IPS-18a (cell line): ENCODE measurements around the gene AHCYL2.
"Not testable (repeated sequence)": the region's sequence is repeated elsewhere in the genome, so short reads cannot be mapped to it uniquely, and the experiment has no call there.

ENCODE experiments used
- H3K27ac ChIP-seq: one replicate; pipeline ENCODE4 v1.5.1; 2013; ENCODE audit warnings: low read length
- H3K27me3 ChIP-seq: one replicate; pipeline ENCODE4 v1.6.1; 2013; ENCODE audit warnings: mild to moderate bottlenecking, low read length; ENCODE audit not compliant: control insufficient read depth, insufficient read depth
- H3K36me3 ChIP-seq: one replicate; pipeline ENCODE4 v1.6.1; 2013; ENCODE audit warnings: low read depth, low read length; ENCODE audit not compliant: control insufficient read depth
- H3K4me1 ChIP-seq: one replicate; pipeline ENCODE4 v1.6.1; 2013; ENCODE audit warnings: low read depth, low read length; ENCODE audit not compliant: control insufficient read depth
- H3K4me3 ChIP-seq: one replicate; pipeline ENCODE4 v1.5.1; 2013; ENCODE audit warnings: low read length
- H3K9ac ChIP-seq: one replicate; pipeline ENCODE4 v1.6.1; 2013; ENCODE audit warnings: mild to moderate bottlenecking, low read length, moderate library complexity
- H3K9me3 ChIP-seq: one replicate; pipeline ENCODE4 v1.6.1; 2013; ENCODE audit warnings: low read depth, low read length; ENCODE audit not compliant: control insufficient read depth

AHCYL2 gene

DNA sequence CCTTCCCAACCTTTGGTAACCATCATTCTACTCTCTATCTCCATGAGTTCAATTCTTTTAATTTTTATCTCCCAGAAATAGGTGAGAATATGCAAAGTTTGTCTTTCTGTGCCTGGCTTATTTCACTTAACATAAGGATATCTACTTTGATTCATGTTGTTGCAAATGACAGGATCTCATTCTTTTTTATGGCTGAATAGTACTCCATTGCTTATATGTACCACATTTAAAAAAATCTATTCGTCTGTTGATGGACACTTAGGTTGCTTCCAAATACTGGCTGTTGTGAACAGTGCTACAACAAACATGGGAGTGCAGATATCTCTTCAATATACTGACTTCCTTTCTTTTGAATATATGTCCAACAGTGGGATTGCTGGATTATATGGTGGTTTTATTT, 75.5 kb downstream of the AHCYL2 start:
- H3K27ac ChIP-seq, H3K4me3 ChIP-seq, H3K9me3 ChIP-seq, H3K27me3 ChIP-seq, H3K9ac ChIP-seq, H3K36me3 ChIP-seq, H3K4me1 ChIP-seq: not testable (repeated sequence)

GRCh38 chr7:129307592-129307991, 82.8 kb downstream of the AHCYL2 start:
- Histone ChIP-seq H3K27me3 (no peaks in the 10 kb centered on the region), H3K4me1 (no peaks in the 10 kb centered on the region), H3K9me3 (no peaks in the 10 kb centered on the region), H3K9ac (no peak overlapping the region), H3K4me3 (no peak overlapping the region), H3K36me3 (no peaks in the 10 kb centered on the region), H3K27ac (no peak overlapping the region)

DNA sequence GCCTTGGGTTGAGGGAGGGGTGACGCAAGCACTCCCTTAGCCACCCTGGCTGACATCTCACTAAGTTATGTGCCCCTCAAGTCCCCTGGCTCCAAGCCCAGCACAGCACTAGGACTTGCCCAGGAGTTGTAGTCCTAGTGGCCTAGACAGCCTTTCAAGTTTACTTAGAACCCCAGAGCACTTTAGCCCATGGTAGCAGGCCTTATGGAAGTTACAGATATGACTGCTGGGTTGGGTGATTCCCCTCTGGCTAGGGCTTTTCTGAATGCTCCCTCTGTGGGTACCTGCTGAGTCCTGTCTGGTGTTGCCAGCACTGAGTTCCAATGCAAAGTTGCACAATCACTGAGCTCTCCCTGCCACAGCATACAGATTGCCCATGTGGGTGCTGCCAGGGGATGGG, 83.2 kb downstream of the AHCYL2 start:
- no peaks in the 10 kb centered on the region for H3K27me3 ChIP-seq
- no peak overlapping the region for H3K4me3 ChIP-seq
- H3K9ac ChIP-seq: no peak overlapping the region
- H3K9me3 ChIP-seq: no peaks in the 10 kb centered on the region
- H3K27ac ChIP-seq: no peak overlapping the region
- H3K4me1 ChIP-seq: no peaks in the 10 kb centered on the region
- no peaks in the 10 kb centered on the region for H3K36me3 ChIP-seq

DNA sequence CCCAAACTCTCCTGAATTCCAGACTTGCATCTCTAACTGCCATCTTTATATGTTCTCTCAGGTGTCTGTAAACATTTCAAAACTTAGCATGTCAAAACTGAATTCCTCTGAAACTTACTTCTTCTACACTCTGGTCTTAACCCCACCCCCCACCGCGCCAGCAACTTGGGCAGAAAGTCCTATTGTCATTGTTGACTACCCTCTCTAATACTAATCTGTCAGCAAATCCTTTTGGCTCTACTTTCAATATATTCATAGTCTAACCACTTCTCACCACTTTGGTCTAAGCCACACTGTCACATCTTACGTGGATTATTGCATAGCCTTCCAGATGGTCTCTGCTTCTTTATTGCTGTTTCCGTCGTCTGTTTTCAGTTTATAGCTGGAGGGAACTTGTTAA, 86.6 kb downstream of the AHCYL2 start:
- no peaks in the 10 kb centered on the region for H3K27me3 ChIP-seq
- H3K27ac ChIP-seq: no peak overlapping the region
- H3K4me3 ChIP-seq: no peak overlapping the region
- H3K4me1 ChIP-seq: no peaks in the 10 kb centered on the region
- no peaks in the 10 kb centered on the region for H3K36me3 ChIP-seq
- H3K9ac ChIP-seq: no peak overlapping the region
- H3K9me3 ChIP-seq: no peaks in the 10 kb centered on the region

GRCh38 chr7:129313282-129313681, 88.5 kb downstream of the AHCYL2 start:
- H3K36me3 ChIP-seq: no peaks in the 10 kb centered on the region
- no peaks in the 10 kb centered on the region for H3K9me3 ChIP-seq
- no peak overlapping the region for H3K27ac ChIP-seq
- H3K4me1 ChIP-seq: no peaks in the 10 kb centered on the region
- H3K27me3 ChIP-seq: no peaks in the 10 kb centered on the region
- H3K9ac ChIP-seq: no peak overlapping the region
- no peak overlapping the region for H3K4me3 ChIP-seq

GRCh38 chr7:129315960-129316359, 91.1 kb downstream of the AHCYL2 start:
- Histone ChIP-seq H3K4me3 (no peak overlapping the region), H3K27me3 (no peaks in the 10 kb centered on the region), H3K27ac (no peak overlapping the region), H3K9ac (no peak overlapping the region), H3K36me3 (no peaks in the 10 kb centered on the region), H3K9me3 (no peaks in the 10 kb centered on the region), H3K4me1 (no peaks in the 10 kb centered on the region)

GRCh38 chr7:129317450-129317849, 92.6 kb downstream of the AHCYL2 start:
- Histone ChIP-seq H3K27me3 (no peaks in the 10 kb centered on the region), H3K9me3 (no peaks in the 10 kb centered on the region), H3K4me3 (no peak overlapping the region), H3K36me3 (no peaks in the 10 kb centered on the region), H3K4me1 (no peaks in the 10 kb centered on the region), H3K27ac (no peak overlapping the region), H3K9ac (no peak overlapping the region)

DNA sequence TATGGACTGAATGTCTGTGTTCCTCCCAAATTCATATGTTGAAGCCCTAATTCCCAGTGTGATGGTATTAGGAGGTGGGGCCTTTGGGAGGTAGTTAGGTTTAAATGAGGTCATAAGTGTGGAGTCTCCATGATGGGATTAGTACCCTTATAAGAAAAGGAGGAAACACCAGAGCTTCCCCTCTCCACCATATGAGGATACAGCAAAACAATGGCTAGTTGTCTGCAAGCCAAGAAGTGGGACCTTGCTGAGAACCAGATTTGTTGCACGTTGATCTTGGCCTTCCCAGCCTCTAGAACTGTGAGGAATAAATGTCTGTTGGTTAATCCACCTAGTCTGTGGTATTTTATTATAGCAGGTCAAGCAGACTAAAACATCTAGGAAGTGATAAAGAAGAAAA, 102.2 kb downstream of the AHCYL2 start:
- no peaks in the 10 kb centered on the region for H3K4me1 ChIP-seq
- no peak overlapping the region for H3K4me3 ChIP-seq
- H3K36me3 ChIP-seq: no peaks in the 10 kb centered on the region
- H3K9ac ChIP-seq: no peak overlapping the region
- peaks cover 4% of the 10 kb centered on the region for H3K9me3 ChIP-seq
- H3K27me3 ChIP-seq: no peaks in the 10 kb centered on the region
- H3K27ac ChIP-seq: no peak overlapping the region

DNA sequence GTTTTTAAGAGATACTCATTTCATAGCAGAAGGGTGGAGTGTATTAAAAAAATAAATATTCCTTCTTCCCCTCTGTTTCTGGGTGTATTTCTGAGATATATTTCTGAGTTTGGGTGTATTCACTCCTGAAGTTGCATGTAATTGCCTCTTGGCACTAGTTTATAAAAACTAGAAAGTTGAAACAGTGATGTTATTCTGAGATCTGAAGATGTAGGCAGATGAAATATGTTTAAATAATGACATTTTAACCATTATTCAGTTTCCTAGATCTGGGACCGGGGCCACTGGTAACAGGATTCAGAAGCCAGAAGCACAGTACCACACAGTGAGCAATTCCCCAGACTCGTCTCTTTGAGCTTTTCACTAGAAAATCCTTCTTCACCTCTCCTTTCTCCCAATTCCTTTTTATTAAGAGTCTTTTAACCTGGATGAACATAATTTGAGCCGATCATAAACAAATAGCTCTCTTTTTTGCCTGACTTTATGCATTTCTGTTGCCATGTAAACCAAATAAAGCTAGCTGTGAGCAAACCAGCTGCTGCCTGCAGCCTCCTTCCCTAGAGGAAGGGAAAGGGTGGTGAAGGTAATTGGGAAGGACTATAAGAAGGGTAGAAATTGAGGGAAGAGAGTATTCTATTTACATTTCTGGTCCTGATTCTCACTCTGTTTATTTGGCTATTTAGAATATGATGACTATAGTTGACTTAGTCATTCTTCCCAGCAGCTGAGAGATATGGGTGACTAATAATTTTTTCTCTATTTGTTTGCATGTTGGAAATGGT, 107.6 kb downstream of the AHCYL2 start:
- Histone ChIP-seq H3K9me3 (no peaks in the 10 kb centered on the region), H3K9ac (no peak overlapping the region), H3K27ac (no peak overlapping the region)

GRCh38 chr7:129334473-129334872, 109.6 kb downstream of the AHCYL2 start:
- Histone ChIP-seq H3K27ac (no peak overlapping the region), H3K9me3 (no peaks in the 10 kb centered on the region), H3K27me3 (no peaks in the 10 kb centered on the region), H3K9ac (no peak overlapping the region), H3K36me3 (no peaks in the 10 kb centered on the region), H3K4me1 (no peaks in the 10 kb centered on the region), H3K4me3 (no peak overlapping the region)

More for the DNA sequence above, 107.6 kb downstream of the AHCYL2 start:
- H3K27me3 ChIP-seq: no peaks in the 10 kb centered on the region
- no peaks in the 10 kb centered on the region for H3K4me1 ChIP-seq
- no peak overlapping the region for H3K4me3 ChIP-seq
- no peaks in the 10 kb centered on the region for H3K36me3 ChIP-seq

DNA sequence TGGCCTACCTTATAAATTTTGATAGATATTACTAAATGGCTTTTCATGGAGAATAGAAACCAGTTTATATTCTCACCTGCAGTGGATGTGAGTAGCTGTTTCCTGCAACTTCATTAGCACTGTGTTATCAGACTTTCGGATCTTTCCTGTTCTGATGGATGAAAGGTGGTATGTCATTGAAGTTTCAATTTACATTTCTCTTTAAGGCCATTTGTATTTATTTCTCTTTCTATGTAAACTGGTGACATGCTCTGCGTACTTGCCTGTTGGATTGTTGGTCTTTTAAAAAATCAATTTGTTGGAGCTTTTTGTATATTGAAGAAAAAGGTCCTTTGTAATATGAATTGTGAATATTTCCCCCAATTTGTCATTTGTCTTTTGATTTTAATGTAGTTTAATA, 113.6 kb downstream of the AHCYL2 start:
- Histone ChIP-seq H3K27me3 (no peaks in the 10 kb centered on the region), H3K4me1 (peaks cover 16% of the 10 kb centered on the region), H3K9me3 (no peaks in the 10 kb centered on the region), H3K36me3 (no peaks in the 10 kb centered on the region), H3K27ac (no peak overlapping the region), H3K4me3 (no peak overlapping the region), H3K9ac (no peak overlapping the region)

GRCh38 chr7:129341212-129341611, 116.4 kb downstream of the AHCYL2 start:
- no peak overlapping the region for H3K27ac ChIP-seq
- H3K4me1 ChIP-seq: peaks cover 16% of the 10 kb centered on the region
- no peaks in the 10 kb centered on the region for H3K9me3 ChIP-seq
- H3K9ac ChIP-seq: no peak overlapping the region
- H3K4me3 ChIP-seq: no peak overlapping the region
- no peaks in the 10 kb centered on the region for H3K27me3 ChIP-seq
- H3K36me3 ChIP-seq: no peaks in the 10 kb centered on the region
